Limb (tissue), 2 donors: ENCODE data around the gene VPREB3.

Experiments
- DNase-seq, 2 donors: peaks; one replicate each; pipeline ENCODE4 v3.0.0-alpha.2; 2016; ENCODE audit errors: extremely low spot score in 2 of 2

The VPREB3 gene

GRCh38 chr22:23754220-23754919, at the start of gene VPREB3:
TSS of gene VPREB3 (minus strand) at chr22:23754425. CDS start at chr22:23754363, 62 bp downstream.
- no peak for DNase-seq

DNA sequence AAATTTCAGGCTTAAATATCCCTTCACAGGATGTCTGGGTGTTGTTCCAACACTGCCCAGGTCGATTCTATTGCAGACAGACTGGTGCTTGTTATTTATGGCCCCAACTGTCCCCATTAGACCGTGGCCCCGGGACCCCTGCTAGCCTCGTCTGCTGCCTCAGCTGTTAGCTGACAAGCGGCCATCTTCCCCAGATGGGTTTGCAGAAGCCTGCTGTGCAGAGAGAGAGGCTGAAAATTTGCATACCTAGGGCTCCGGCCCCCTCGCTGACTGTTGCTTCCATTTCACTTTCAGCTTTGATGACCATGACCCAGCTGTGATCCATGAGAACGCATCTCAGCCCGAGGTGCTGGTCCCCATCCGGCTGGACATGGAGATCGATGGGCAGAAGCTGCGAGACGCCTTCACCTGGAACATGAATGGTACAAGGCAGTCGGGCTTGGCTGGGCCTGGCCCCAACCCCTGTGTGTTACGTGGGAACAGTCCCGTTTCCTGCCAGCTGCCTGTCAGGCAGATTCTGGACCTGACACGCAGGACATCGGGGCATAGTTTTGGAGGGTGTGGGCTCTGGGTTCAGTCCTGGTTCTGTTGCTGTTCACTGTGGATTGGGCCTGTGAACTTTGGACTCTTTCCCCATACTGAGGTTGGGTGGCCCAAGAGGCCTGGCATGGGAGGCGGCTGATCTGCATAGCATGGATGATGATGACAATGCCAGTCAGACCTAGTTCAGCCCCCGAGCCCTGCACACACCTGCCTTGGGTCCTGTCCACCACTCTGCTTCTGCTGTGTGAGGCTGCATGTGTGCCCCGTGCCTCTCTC, 49.0 kb upstream of the VPREB3 start:
- no peak for DNase-seq

- DNase-seq = no peak
Measured at GRCh38 chr22:23801886-23802377, 47.7 kb upstream of the VPREB3 start.

GRCh38 chr22:23801238-23801821, 47.1 kb upstream of the VPREB3 start:
- no peak for DNase-seq

GRCh38 chr22:23800297-23801237, 46.3 kb upstream of the VPREB3 start:
- no peak for DNase-seq

DNA sequence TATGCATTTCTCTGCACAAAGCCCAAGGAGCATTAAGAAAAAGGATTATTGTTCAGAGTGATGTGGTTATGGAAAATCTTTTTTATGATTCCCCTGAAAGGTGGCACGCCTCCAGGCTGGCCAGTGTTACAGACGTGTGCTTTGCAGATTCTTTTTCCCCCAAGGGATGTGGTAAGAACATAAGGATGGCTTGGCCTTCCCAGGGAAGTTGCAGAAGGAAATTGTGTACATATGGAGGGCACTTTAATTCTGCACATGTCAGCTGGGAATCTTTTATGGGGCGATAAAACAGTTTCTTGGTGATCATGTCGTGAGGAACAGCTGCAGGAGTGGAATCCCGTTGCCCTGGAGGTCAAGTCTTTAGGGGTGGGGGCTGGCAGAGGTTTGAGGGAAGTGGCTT, 42.2 kb upstream of the VPREB3 start:
- peak; percentile 57 to 68 for DNase-seq

DNA sequence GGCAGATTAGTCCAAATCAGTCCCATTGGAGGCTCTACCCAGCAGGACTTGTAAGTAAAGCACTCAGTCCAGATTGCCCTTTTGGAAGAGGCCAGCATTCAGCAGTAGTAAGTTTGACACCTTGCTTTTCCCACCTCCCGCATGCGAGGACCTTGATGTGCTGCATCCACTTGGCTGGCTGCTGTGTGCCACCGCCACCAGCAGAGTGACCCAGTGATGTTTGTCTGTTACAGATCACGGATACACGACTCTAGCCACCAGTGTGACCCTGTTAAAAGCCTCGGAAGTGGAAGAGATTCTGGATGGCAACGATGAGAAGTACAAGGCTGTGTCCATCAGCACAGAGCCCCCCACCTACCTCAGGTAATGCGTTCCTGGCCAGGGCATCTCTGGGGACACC, 39.1 kb upstream of the VPREB3 start:
- no peak for DNase-seq

DNA sequence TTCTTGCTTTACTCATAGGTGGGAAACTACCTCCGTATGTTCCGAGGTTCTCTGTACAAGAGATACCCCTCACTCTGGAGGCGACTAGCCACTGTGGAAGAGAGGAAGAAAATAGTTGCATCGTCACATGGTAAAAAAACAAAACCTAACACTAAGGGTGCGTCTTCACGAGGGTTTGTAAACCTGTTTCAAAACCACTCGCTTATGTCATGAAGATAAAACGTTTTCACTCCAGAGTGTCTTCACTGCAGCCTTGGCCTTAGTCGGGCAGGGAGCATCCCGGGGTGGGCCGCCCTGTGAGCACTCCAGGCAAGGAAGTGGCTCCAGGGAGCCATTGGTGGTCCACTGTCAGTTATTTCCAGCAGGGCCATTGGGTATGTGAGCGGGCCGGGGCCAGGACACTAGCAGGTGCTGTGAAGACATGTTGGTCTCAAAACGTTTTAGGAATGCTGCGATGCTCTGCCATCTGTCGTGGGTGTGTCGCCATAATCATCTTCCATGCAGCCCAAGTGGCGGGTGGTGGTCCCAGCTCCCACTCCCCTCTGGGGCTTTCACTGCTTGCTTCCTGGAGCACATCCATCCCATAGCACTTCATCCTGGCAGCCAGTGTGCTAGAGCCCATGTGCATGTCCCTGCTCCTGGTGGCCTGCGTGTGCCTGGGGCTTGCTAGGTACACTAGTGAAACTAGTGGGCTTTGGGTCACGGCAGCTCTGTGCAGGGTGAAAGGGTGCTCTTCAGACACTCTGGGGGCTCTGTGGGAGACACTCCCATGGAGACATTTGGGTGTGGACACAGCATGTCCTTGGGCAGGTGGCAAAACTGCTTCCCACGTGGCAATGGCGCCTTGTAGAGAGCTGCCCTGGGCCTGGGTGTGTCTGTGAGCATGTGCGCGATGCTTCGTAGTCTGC, 37.8 kb upstream of the VPREB3 start:
- DNase-seq = peak in 1 of 2 donors; percentile 25

- DNase-seq = peak; percentile 58 to 69
Measured at GRCh38 chr22:23790819-23791737, 36.9 kb upstream of the VPREB3 start.

- DNase-seq = peak in 1 of 2 donors; percentile 25
Measured at GRCh38 chr22:23789638-23790037, 35.4 kb upstream of the VPREB3 start.

DNA sequence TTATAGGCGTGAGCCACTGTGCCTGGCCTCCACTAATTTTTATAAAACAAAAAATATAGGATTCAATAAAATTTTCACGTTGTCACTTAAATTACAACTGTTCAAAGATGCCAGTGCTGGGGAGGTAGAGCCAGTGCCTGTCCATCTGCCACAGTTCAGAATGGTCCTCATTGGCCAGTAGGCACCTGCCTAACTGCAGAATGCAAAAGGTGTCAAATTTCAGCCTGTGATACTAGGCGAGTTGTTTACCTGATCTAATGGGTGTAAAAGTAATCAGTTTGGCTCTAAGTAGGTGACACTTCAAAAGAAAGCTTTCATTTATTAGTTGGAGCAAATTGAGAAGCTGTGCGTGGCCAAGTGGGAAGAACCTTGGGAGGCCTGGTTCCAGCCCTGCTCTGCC, 34.9 kb upstream of the VPREB3 start:
- no peak for DNase-seq

GRCh38 chr22:23787910-23788309, 33.7 kb upstream of the VPREB3 start:
- no peak for DNase-seq

GRCh38 chr22:23787600-23787896, 33.3 kb upstream of the VPREB3 start:
- DNase-seq = no peak

- peak; percentile 93 to 96 for DNase-seq
Measured at GRCh38 chr22:23786752-23787599, 32.8 kb upstream of the VPREB3 start, which contains the start of gene SMARCB1. TSS of gene SMARCB1 (plus strand) at chr22:23786966. CDS start at chr22:23787170, 204 bp downstream.

DNA sequence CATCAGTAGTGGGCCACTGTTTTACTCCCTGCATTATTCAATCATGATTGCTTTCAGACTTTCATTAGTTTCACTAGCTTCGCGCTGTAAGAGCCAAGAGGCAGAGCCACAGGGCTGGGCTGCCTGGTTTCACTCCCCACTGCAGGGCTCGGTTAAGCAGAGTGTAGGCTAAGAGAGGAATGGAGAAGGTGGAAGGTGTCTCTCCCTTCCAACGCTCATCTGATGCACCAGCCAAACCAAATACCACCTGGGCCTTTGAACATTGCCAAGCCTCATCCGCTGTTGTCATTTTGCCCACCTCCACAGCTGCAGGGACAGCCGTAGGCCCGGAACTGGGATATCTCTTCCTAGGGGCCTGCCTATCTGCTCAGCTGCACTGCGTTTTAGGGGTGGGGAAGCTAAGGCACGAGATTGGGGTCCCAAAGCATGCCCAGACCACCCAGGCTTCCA, 32.1 kb upstream of the VPREB3 start:
- no peak for DNase-seq

DNA sequence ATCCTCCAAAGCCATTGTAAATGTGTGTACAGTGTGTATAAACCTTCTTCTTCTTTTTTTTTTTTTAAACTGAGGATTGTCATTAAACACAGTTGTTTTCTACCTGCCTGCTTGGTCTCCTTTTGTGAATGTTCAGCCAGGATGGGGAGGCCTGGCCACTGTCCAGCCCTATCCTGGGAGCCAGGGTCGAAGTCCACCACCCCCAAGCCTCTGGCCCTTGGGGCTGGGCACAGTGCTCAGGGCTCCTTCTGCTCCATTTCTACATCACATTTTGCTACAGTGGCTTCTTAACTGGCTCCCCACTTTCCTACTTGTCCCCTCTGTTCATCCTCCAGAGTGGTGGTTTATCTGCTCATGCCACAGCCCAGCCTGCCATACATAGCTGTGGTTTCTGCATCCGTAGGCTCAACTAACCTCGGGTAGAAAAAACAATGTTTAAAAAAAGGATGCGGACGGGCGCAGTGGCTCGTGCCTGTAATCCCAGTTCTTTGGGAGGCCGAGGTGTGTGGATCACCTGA, 30.0 kb upstream of the VPREB3 start:
- no peak for DNase-seq

- DNase-seq = peak in 1 of 2 donors; percentile 20
Measured at GRCh38 chr22:23783265-23784150, 29.3 kb upstream of the VPREB3 start.
